ENCODE data around the gene CPZ. TPM values are rescaled to one million over a fixed set of nuclear protein-coding genes. Genes with fewer than 3 reads are reported as not detected.

CPZ gene
- total and polyA plus RNA-seq, 10 of the 15 experiments (the other 5 are each of a cell fraction or from before 2014, with no cell fraction given): not detected

GRCh38 chr4:8647094-8647570 is 54.6 kb downstream of the CPZ start:
- Histone ChIP-seq H3K36me3 (ENCODE audit: control insufficient read depth in 2 of 2, insufficient read depth in 2 of 2, low read length in 1 of 2) (no peaks in the 10 kb centered on the region), H3K27ac (ENCODE audit: control insufficient read depth, insufficient read depth) (no peak overlapping the region), H4K20me1 (ENCODE audit: control insufficient read depth, insufficient read depth) (no peaks in the 10 kb centered on the region), H3K9me3 (replicated peaks; ENCODE audit: control insufficient read depth, insufficient read depth, low read length) (no peaks in the 10 kb centered on the region), H3K4me2 (ENCODE audit: control insufficient read depth, insufficient read depth) (no peak overlapping the region), H3K4me3 (no peak overlapping the region), H3K4me1 (ENCODE audit: control insufficient read depth, insufficient read depth, low read length) (no peaks in the 10 kb centered on the region), H2AFZ (ENCODE audit: control insufficient read depth, low read depth, low read length) (no peak overlapping the region), H3K79me2 (ENCODE audit: control insufficient read depth, insufficient read depth, low read length) (no peaks in the 10 kb centered on the region), H3K27me3 (replicated peaks in 1 of 2; ENCODE audit: control insufficient read depth in 2 of 2, insufficient read depth in 2 of 2, low read length in 1 of 2) (no peaks in the 10 kb centered on the region; a peak in 1 of 4 replicates), H3K9ac (ENCODE audit: control insufficient read depth, insufficient read depth, low read length) (no peak overlapping the region)
- SMC1A ChIA-PET (ENCODE audit: uncharacterized antibody, unreplicated experiment): no interaction called here
- RAD21 ChIA-PET (ENCODE audit: unreplicated experiment): no interaction called here
- BruUV-seq (replicated peaks): no TSS peak
- intact Hi-C loops (cut with micrococcal nuclease; ENCODE audit: unreplicated experiment) (no loop called here), in situ Hi-C loops (cut with MboI) (no loop called here)
- TF ChIP-seq LARP7 (IDR thresholded peaks at IDR 0.05): no peak
- TF ChIP-seq CEBPZ (IDR thresholded peaks at IDR 0.05; ENCODE audit: low read depth, low read length): no peak
- no peak for TF ChIP-seq WRNIP1 (IDR thresholded peaks at IDR 0.05; ENCODE audit: borderline replicate concordance, low read depth, low read length)
- FAIRE-seq (no peak), DNase-seq (ENCODE audit: low read depth, low spot score) (no peak), ATAC-seq (no peak)
- POLR2A ChIA-PET: no interaction called here
- 28% methylated on average over 14 of the region's 14 CpGs for WGBS (ENCODE audit: insufficient coverage, insufficient replicate concordance, low lambda C conversion rate, missing lambda C conversion rate)
- CTCF ChIA-PET: no interaction called here

GRCh38 chr4:8647626-8648025 is 55.1 kb downstream of the CPZ start:
- H2AFZ ChIP-seq (ENCODE audit: control insufficient read depth, low read depth, low read length): no peak overlapping the region
- no peak overlapping the region for H3K9ac ChIP-seq (ENCODE audit: control insufficient read depth, insufficient read depth, low read length)
- H3K4me2 ChIP-seq (ENCODE audit: control insufficient read depth, insufficient read depth): no peak overlapping the region
- H3K79me2 ChIP-seq (ENCODE audit: control insufficient read depth, insufficient read depth, low read length): no peaks in the 10 kb centered on the region
- H3K36me3 ChIP-seq (ENCODE audit: control insufficient read depth in 2 of 2, insufficient read depth in 2 of 2, low read length in 1 of 2): no peaks in the 10 kb centered on the region
- SMC1A ChIA-PET (ENCODE audit: uncharacterized antibody, unreplicated experiment): no interaction called here
- H3K9me3 ChIP-seq (replicated peaks; ENCODE audit: control insufficient read depth, insufficient read depth, low read length): no peaks in the 10 kb centered on the region
- in situ Hi-C loops (cut with MboI) (no loop called here), intact Hi-C loops (cut with micrococcal nuclease; ENCODE audit: unreplicated experiment) (no loop called here)
- FAIRE-seq (no peak), DNase-seq (ENCODE audit: low read depth, low spot score) (no peak), ATAC-seq (no peak)
- POLR2A ChIA-PET: no interaction called here
- RAD21 ChIA-PET (ENCODE audit: unreplicated experiment): no interaction called here
- H3K4me1 ChIP-seq (ENCODE audit: control insufficient read depth, insufficient read depth, low read length): no peaks in the 10 kb centered on the region
- H3K27ac ChIP-seq (ENCODE audit: control insufficient read depth, insufficient read depth): no peak overlapping the region
- H3K4me3 ChIP-seq: no peak overlapping the region
- CTCF ChIA-PET: no interaction called here
- no TSS peak for BruUV-seq (replicated peaks)
- no peaks in the 10 kb centered on the region for H4K20me1 ChIP-seq (ENCODE audit: control insufficient read depth, insufficient read depth)
- no peaks in the 10 kb centered on the region; a peak in 1 of 4 replicates for H3K27me3 ChIP-seq (replicated peaks in 1 of 2; ENCODE audit: control insufficient read depth in 2 of 2, insufficient read depth in 2 of 2, low read length in 1 of 2)
- TF ChIP-seq MYB (IDR thresholded peaks at IDR 0.05; ENCODE audit: borderline replicate concordance, low read depth, low read length): no peak
- 15% methylated on average over 13 of the region's 13 CpGs for WGBS (ENCODE audit: insufficient coverage, insufficient replicate concordance, low lambda C conversion rate, missing lambda C conversion rate)

All from GM12878 (cell line).